Activated gamma-delta T cell treated with anti-CD3 and anti-CD28 coated beads, Interleukin-2, amount 50 U/mL, for 16 hours (primary cell): Measurements from ENCODE around the gene C2CD3.

Source experiments
- DNase-seq: peaks from one replicate; pipeline ENCODE4 v3.0.0-alpha.2; 2020; ENCODE audit warnings: low read depth

Gene C2CD3

GRCh38 chr11:74020539-74020938 is 150.3 kb downstream of the C2CD3 start:
- no peak for DNase-seq

GRCh38 chr11:74019860-74020259 is 150.9 kb downstream of the C2CD3 start:
- peak; percentile 46 for DNase-seq

- no peak for DNase-seq
Observed at GRCh38 chr11:74019104-74019738, 151.6 kb downstream of the C2CD3 start.

- no peak for DNase-seq
Observed at GRCh38 chr11:74018331-74019005, 152.3 kb downstream of the C2CD3 start.

GRCh38 chr11:74017631-74018030 is 153.2 kb downstream of the C2CD3 start:
- DNase-seq, result no peak

GRCh38 chr11:74015919-74016684 is 154.7 kb downstream of the C2CD3 start:
- no peak for DNase-seq

- DNase-seq, result no peak
Observed at GRCh38 chr11:74014880-74015279, 155.9 kb downstream of the C2CD3 start.

GRCh38 chr11:74013141-74013540 is 157.7 kb downstream of the C2CD3 start:
- no peak for DNase-seq

GRCh38 chr11:74012074-74012809 is 158.6 kb downstream of the C2CD3 start:
- DNase-seq, result no peak

- DNase-seq, result no peak
Observed at GRCh38 chr11:74011360-74012073, 159.3 kb downstream of the C2CD3 start.

- DNase-seq, result no peak
Observed at GRCh38 chr11:74010306-74011300, 160.2 kb downstream of the C2CD3 start.

- no peak for DNase-seq
Observed at GRCh38 chr11:74009675-74010305, 161.0 kb downstream of the C2CD3 start.

GRCh38 chr11:74009230-74009547 is 161.6 kb downstream of the C2CD3 start:
- DNase-seq, result no peak

GRCh38 chr11:74008373-74009229 is 162.2 kb downstream of the C2CD3 start, which contains the start of gene UCP3:
Gene UCP3, minus strand, starts transcription at chr11:74009085. Its CDS starts 2,043 bp downstream, at chr11:74007042.
- DNase-seq, result no peak

- no peak for DNase-seq
Observed at GRCh38 chr11:74007691-74008372, 163.0 kb downstream of the C2CD3 start.

GRCh38 chr11:74006743-74007304 is 164.0 kb downstream of the C2CD3 start:
- DNase-seq, result no peak

- no peak for DNase-seq
Observed at GRCh38 chr11:74005721-74006517, 164.9 kb downstream of the C2CD3 start.
